CD14-positive monocyte (primary cell): ENCODE results near the gene FOXJ3. TPM values are rescaled to one million over a fixed set of nuclear protein-coding genes. Genes with fewer than 3 reads are reported as not detected.

Experiments used
- DNase-seq, 3 donors: peaks; one replicate each; pipeline ENCODE4 v3.0.0-alpha.2; 2011 to 2022
- H2AFZ ChIP-seq: 2 replicates; pipeline ENCODE4 v1.6.0; 2012; ENCODE audit warnings: mild to moderate bottlenecking, low read depth, low read length, inconsistent platforms; ENCODE audit not compliant: insufficient read depth, poor library complexity, severe bottlenecking
- H3K27ac ChIP-seq, 2 donors: 1 replicate in 1 of 2; 2 replicates in 1 of 2; pipeline ENCODE4 v1.5.1; 2012 to 2013; ENCODE audit warnings: low read length in 2 of 2, control low read depth in 1 of 2, inconsistent platforms in 1 of 2, low read depth in 1 of 2, mild to moderate bottlenecking in 1 of 2
- H3K27me3 ChIP-seq, 2 donors: one replicate each; pipeline versions ENCODE4 v1.6.0 to v1.6.1; 2011 to 2013; ENCODE audit warnings: low read length in 2 of 2; ENCODE audit not compliant: control insufficient read depth in 2 of 2, insufficient read depth in 2 of 2
- H3K36me3 ChIP-seq, 2 donors: replicated peaks in 1 of 2; 1 replicate in 1 of 2; 2 replicates in 1 of 2; pipeline versions ENCODE4 v1.5.1 to v1.6.1; 2012 to 2013; ENCODE audit warnings: low read length in 2 of 2, control low read depth in 1 of 2, inconsistent platforms in 1 of 2, mild to moderate bottlenecking in 1 of 2; ENCODE audit not compliant: insufficient read depth in 2 of 2, control insufficient read depth in 1 of 2
- H3K4me1 ChIP-seq, 2 donors: 1 replicate in 1 of 2; 2 replicates in 1 of 2; pipeline versions ENCODE4 v1.5.1 to v1.6.1; 2012 to 2013; ENCODE audit warnings: low read length in 2 of 2, control low read depth in 1 of 2, inconsistent platforms in 1 of 2, mild to moderate bottlenecking in 1 of 2, moderate library complexity in 1 of 2; ENCODE audit not compliant: insufficient read depth in 2 of 2, control insufficient read depth in 1 of 2
- H3K4me2 ChIP-seq: replicated peaks from 2 replicates; pipeline ENCODE3; 2012; ENCODE audit warnings: low read length, moderate library complexity, mild to moderate bottlenecking; ENCODE audit not compliant: poor library complexity, severe bottlenecking; ENCODE audit errors: extremely low read depth
- H3K4me3 ChIP-seq, 3 experiments: fragments of 200-600 bp in 1 of 3; sonication (generic) in 1 of 3; replicated peaks in 1 of 3; 1 replicate in 2 of 3; 2 replicates in 1 of 3; pipeline ENCODE4 v1.5.1; 2011 to 2013; ENCODE audit warnings: low read length in 3 of 3, mild to moderate bottlenecking in 3 of 3, control low read depth in 2 of 3, low read depth in 2 of 3, inconsistent platforms in 1 of 3, moderate library complexity in 1 of 3
- H3K79me2 ChIP-seq: 2 replicates; pipeline ENCODE4 v1.6.0; 2012; ENCODE audit warnings: mild to moderate bottlenecking, control low read depth, inconsistent platforms, low read length, moderate library complexity; ENCODE audit not compliant: insufficient read depth
- H3K9ac ChIP-seq: 2 replicates; pipeline ENCODE4 v1.6.0; 2017; ENCODE audit warnings: low read length, mild to moderate bottlenecking; ENCODE audit not compliant: insufficient read depth, poor library complexity, severe bottlenecking
- H3K9me3 ChIP-seq, 2 donors: replicated peaks in 1 of 2; 1 replicate in 1 of 2; 2 replicates in 1 of 2; pipeline versions ENCODE4 v1.5.1 to v1.6.1; 2012 to 2013; ENCODE audit warnings: low read length in 2 of 2, control low read depth in 1 of 2; ENCODE audit not compliant: control insufficient read depth in 1 of 2, insufficient read depth in 1 of 2
- H4K20me1 ChIP-seq: 2 replicates; pipeline ENCODE4 v1.6.0; 2012; ENCODE audit warnings: mild to moderate bottlenecking, low read length, control low read depth, moderate library complexity; ENCODE audit not compliant: insufficient read depth
- H3K27ac Mint-ChIP-seq, 7 donors: one replicate each; pipeline ENCODE4 v1.8.0; 2020; ENCODE audit warnings: mild to moderate bottlenecking in 7 of 7, mixed read lengths in 7 of 7, moderate library complexity in 6 of 7, inconsistent platforms in 2 of 7
- H3K27me3 Mint-ChIP-seq, 3 donors: one replicate each; pipeline ENCODE4 v1.8.0; 2021 to 2022; ENCODE audit warnings: low read depth in 3 of 3, mild to moderate bottlenecking in 3 of 3, mixed read lengths in 3 of 3, moderate library complexity in 3 of 3, inconsistent platforms in 1 of 3
- H3K36me3 Mint-ChIP-seq, 2 donors: one replicate each; pipeline ENCODE4 v1.8.0; 2020; ENCODE audit warnings: mixed read lengths in 2 of 2, inconsistent platforms in 1 of 2, mild to moderate bottlenecking in 1 of 2
- H3K4me1 Mint-ChIP-seq: one replicate; pipeline ENCODE4 v1.8.0; 2020; ENCODE audit warnings: mild to moderate bottlenecking, mixed read lengths
- H3K4me3 Mint-ChIP-seq, 2 donors: one replicate each; pipeline ENCODE4 v1.8.0; 2020; ENCODE audit warnings: mild to moderate bottlenecking in 2 of 2, mixed read lengths in 2 of 2, moderate library complexity in 1 of 2
- H3K9me3 Mint-ChIP-seq, 7 donors: one replicate each; pipeline ENCODE4 v1.8.0; 2020 to 2022; ENCODE audit warnings: mixed read lengths in 7 of 7, mild to moderate bottlenecking in 6 of 7, moderate library complexity in 6 of 7, inconsistent platforms in 2 of 7
- WGBS: methylation state at CpG from one replicate; pipeline ENCODE4 v1.1.5; 2013; ENCODE audit warnings: missing lambda C conversion rate; ENCODE audit not compliant: insufficient coverage; 5-methylcytosine and 5-hydroxymethylcytosine counted together
- intact Hi-C, 2 donors: fragments of 100-400 bp; cut with micrococcal nuclease; formaldehyde crosslinking; loops; one replicate each; pipeline versions ENCODE4 v1.15.0 to v1.15.1; 2023
- polyA plus RNA-seq, 3 donors: library from polyadenylated mRNA; depleted of rRNA in 1 of 3; unstranded in 2 of 3; stranded (reverse) in 1 of 3; fragments of 300-500 nt in 2 of 3; fragments of >200 nt in 1 of 3; fragmentation: Illumina TruSeq in 2 of 3; gene quantifications; 1 replicate in 2 of 3; 2 replicates in 1 of 3; pipeline ENCODE4 v1.2.3, GENCODE V29; 2012 to 2021
- TF ChIP-seq, protein P1 (sequence below): fragments of 200-600 bp; IDR thresholded peaks from one replicate; pipeline ENCODE4 v1.8.0; 2022; ENCODE audit warnings: antibody characterized with exemption, mild to moderate bottlenecking

The FOXJ3 gene
- polyA plus RNA-seq, 3 donors = 10.2 to 18.5 (median 18.4) TPM

DNA sequence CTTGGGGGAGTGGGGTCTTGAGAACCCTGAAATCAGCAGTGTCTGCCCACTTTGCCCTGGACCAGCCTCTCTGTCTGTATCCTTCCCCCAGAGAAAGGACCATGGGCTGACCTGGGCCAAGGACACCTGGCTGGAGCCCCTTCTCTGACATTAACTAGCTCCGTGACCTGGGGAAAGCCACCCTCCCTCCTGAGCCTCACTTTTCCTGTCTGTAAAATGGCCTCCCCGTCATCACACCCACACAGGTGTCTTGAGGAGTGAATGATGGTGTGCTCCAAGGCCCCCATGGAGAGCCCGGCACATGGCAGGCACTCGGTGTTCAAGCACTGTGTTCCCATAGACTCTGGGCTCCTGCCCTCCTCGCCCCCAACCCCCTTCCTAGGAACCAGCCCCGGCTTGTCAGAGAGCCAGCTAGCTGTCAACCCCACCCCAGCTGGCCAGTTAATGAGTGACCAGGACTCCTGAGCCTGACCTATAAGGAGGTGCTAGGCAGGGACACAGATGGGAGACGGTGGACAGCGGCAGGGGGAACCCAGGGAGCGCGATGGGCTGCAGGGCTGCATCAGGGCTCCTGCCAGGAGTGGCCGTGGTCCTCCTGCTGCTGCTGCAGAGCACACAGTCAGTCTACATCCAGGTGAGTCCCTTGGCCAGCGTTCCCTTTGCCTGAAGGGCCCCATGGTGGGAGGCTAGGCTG, 182.0 kb downstream of the FOXJ3 start, which contains the start of gene GUCA2B:
TSS of gene GUCA2B (plus strand) at position 504 of the 694 bp plus-strand sequence. CDS start at position 545, 41 bp downstream.
- H3K9me3 Mint-ChIP-seq = peaks cover 0 to 2% (median 0%) of the 10 kb centered on the region in 7 donors
- no peak for DNase-seq

DNA sequence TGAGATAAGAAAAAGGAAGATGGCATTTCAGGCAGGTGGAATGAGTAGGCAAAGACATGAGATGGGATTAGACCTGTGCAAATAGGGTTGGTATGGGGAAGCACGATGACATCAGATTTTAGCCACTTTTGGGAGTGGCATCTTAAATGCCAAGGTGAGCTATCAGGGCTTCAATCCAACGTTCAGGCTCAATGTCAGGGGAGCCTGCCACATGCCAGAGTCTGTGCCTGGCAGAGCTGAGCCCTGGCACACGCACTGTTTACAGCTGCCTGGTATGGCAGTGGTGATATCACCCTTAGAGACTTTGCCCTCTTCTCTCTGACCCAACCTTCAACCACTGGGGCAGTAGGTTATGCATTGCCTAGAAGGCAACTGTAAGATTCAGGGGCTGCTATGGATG, 182.9 kb downstream of the FOXJ3 start:
- no peaks in the 10 kb centered on the region for H3K4me1 Mint-ChIP-seq
- H3K27ac ChIP-seq = no peak overlapping the region
- H3K4me2 ChIP-seq = no peak overlapping the region
- no peak for DNase-seq
- no peak overlapping the region for H3K4me3 ChIP-seq
- no peaks in the 10 kb centered on the region for H3K27me3 ChIP-seq
- H3K9ac ChIP-seq = no peak overlapping the region
- no peak overlapping the region for H2AFZ ChIP-seq
- H3K27me3 Mint-ChIP-seq = peaks cover 0 to 3% (median 2%) of the 10 kb centered on the region in 3 donors
- H3K4me3 Mint-ChIP-seq = no peak overlapping the region
- H3K36me3 Mint-ChIP-seq = no peaks in the 10 kb centered on the region
- H3K9me3 Mint-ChIP-seq = no peaks in the 10 kb centered on the region
- H3K27ac Mint-ChIP-seq = no peak overlapping the region
- 88% methylated on average over 3 of the region's 3 CpGs for WGBS
- intact Hi-C loops = no loop called here
- H3K36me3 ChIP-seq = no peaks in the 10 kb centered on the region
- no peaks in the 10 kb centered on the region for H3K4me1 ChIP-seq
- H3K79me2 ChIP-seq = no peaks in the 10 kb centered on the region
- no peaks in the 10 kb centered on the region for H4K20me1 ChIP-seq
- no peaks in the 10 kb centered on the region for H3K9me3 ChIP-seq
- TF ChIP-seq, protein P1, sequence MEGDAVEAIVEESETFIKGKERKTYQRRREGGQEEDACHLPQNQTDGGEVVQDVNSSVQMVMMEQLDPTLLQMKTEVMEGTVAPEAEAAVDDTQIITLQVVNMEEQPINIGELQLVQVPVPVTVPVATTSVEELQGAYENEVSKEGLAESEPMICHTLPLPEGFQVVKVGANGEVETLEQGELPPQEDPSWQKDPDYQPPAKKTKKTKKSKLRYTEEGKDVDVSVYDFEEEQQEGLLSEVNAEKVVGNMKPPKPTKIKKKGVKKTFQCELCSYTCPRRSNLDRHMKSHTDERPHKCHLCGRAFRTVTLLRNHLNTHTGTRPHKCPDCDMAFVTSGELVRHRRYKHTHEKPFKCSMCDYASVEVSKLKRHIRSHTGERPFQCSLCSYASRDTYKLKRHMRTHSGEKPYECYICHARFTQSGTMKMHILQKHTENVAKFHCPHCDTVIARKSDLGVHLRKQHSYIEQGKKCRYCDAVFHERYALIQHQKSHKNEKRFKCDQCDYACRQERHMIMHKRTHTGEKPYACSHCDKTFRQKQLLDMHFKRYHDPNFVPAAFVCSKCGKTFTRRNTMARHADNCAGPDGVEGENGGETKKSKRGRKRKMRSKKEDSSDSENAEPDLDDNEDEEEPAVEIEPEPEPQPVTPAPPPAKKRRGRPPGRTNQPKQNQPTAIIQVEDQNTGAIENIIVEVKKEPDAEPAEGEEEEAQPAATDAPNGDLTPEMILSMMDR = no peak

More for the DNA sequence above, 182.0 kb downstream of the FOXJ3 start, which contains the start of gene GUCA2B:
- no peak within 1 kb of the TSS for H2AFZ ChIP-seq
- H3K4me1 ChIP-seq = no peaks in the 10 kb centered on the region
- no peak within 1 kb of the TSS for H3K4me2 ChIP-seq
- no peak within 1 kb of the TSS for H3K9ac ChIP-seq
- H3K9me3 ChIP-seq = no peaks in the 10 kb centered on the region
- no peaks in the 10 kb centered on the region for H3K79me2 ChIP-seq
- H4K20me1 ChIP-seq = no peaks in the 10 kb centered on the region
- peaks cover 5% of the 10 kb centered on the region for H3K4me1 Mint-ChIP-seq
- H3K4me3 Mint-ChIP-seq = no peak within 1 kb of the TSS
- no peaks in the 10 kb centered on the region for H3K36me3 ChIP-seq
- no peak within 1 kb of the TSS for H3K4me3 ChIP-seq
- no peak within 1 kb of the TSS for H3K27ac Mint-ChIP-seq
- TF ChIP-seq, protein P1 = no peak
- 100% methylated on average over 5 of the region's 12 CpGs for WGBS
- no peaks in the 10 kb centered on the region for H3K27me3 ChIP-seq
- H3K27ac ChIP-seq = no peak within 1 kb of the TSS
- H3K36me3 Mint-ChIP-seq = no peaks in the 10 kb centered on the region
- H3K27me3 Mint-ChIP-seq = peaks cover 0 to 3% (median 2%) of the 10 kb centered on the region in 3 donors
- intact Hi-C loops = no loop called here
